Measurements from ENCODE around the gene CSRNP3.

Gene CSRNP3

GRCh38 chr2:165601928-165602521 lies 132.5 kb downstream of the CSRNP3 start:
- no peak for TF ChIP-seq EP300 (IDR thresholded peaks at IDR 0.05; ENCODE audit: borderline replicate concordance)
- TF ChIP-seq CEBPB (IDR thresholded peaks at IDR 0.05): peak; percentile 92
- TF ChIP-seq TEAD4 (IDR thresholded peaks at IDR 0.05): no peak

- TF ChIP-seq ZBTB7A (IDR thresholded peaks at IDR 0.05; ENCODE audit: low read depth): no peak
- TF ChIP-seq CREB1 (IDR thresholded peaks at IDR 0.05; ENCODE audit: low read depth): no peak
- TF ChIP-seq CEBPB (IDR thresholded peaks at IDR 0.05): no peak
- no peak for TF ChIP-seq FOXM1 (IDR thresholded peaks at IDR 0.05; ENCODE audit: borderline replicate concordance, low read depth)
- TF ChIP-seq MAX (IDR thresholded peaks at IDR 0.05): no peak
- TF ChIP-seq TCF12 (IDR thresholded peaks at IDR 0.05; ENCODE audit: low read depth): no peak
- TF ChIP-seq EP300 (IDR thresholded peaks at IDR 0.05; ENCODE audit: borderline replicate concordance): no peak
- no peak for TF ChIP-seq YY1 (IDR thresholded peaks at IDR 0.05; ENCODE audit: low read depth)
- no peak for TF ChIP-seq USF1 (IDR thresholded peaks at IDR 0.05)
- no peak for TF ChIP-seq TEAD4 (IDR thresholded peaks at IDR 0.05)
- TF ChIP-seq NFIC (IDR thresholded peaks at IDR 0.05): no peak
These were observed 140.2 kb downstream of the CSRNP3 start for GRCh38 chr2:165609672-165610071.

- no peak for TF ChIP-seq FOXM1 (IDR thresholded peaks at IDR 0.05; ENCODE audit: borderline replicate concordance, low read depth)
- TF ChIP-seq TEAD4 (IDR thresholded peaks at IDR 0.05): no peak
These were observed 141.1 kb downstream of the CSRNP3 start for GRCh38 chr2:165610591-165611029.

GRCh38 chr2:165617741-165618481 lies 148.4 kb downstream of the CSRNP3 start:
- TF ChIP-seq TAF1 (IDR thresholded peaks at IDR 0.05; ENCODE audit: low read depth) (no peak), REST (IDR thresholded peaks at IDR 0.05; ENCODE audit: low read depth) (no peak), TEAD4 (IDR thresholded peaks at IDR 0.05) (no peak), CREB1 (IDR thresholded peaks at IDR 0.05; ENCODE audit: low read depth) (no peak), ZBTB7A (IDR thresholded peaks at IDR 0.05; ENCODE audit: low read depth) (no peak)

GRCh38 chr2:165618806-165619205 lies 149.3 kb downstream of the CSRNP3 start:
- TF ChIP-seq EGR1 (IDR thresholded peaks at IDR 0.05) (no peak), REST (IDR thresholded peaks at IDR 0.05; ENCODE audit: low read depth) (no peak), TEAD4 (IDR thresholded peaks at IDR 0.05) (no peak), FOXM1 (IDR thresholded peaks at IDR 0.05; ENCODE audit: borderline replicate concordance, low read depth) (no peak)

GRCh38 chr2:165621086-165621560 lies 151.6 kb downstream of the CSRNP3 start:
- no peak for TF ChIP-seq TCF12 (IDR thresholded peaks at IDR 0.05; ENCODE audit: low read depth)
- peak; percentile 27; the same call in 1 of the 2 replicates for TF ChIP-seq EP300 (IDR thresholded peaks at IDR 0.05; ENCODE audit: borderline replicate concordance)
- no peak for TF ChIP-seq TAF1 (IDR thresholded peaks at IDR 0.05; ENCODE audit: low read depth)
- peak; percentile 29; the same call in 1 of the 2 replicates for TF ChIP-seq YY1 (IDR thresholded peaks at IDR 0.05; ENCODE audit: low read depth)
- TF ChIP-seq REST (IDR thresholded peaks at IDR 0.05; ENCODE audit: low read depth): no peak
